A204.1 (cell line): ENCODE data around the gene ECSIT.

Experiments
- FAIRE-seq: peaks from 2 replicates; lab custom pipeline; 2012; peaks lifted over from hg19 to GRCh38; lab: Jason Lieb, UNC

ECSIT gene

DNA sequence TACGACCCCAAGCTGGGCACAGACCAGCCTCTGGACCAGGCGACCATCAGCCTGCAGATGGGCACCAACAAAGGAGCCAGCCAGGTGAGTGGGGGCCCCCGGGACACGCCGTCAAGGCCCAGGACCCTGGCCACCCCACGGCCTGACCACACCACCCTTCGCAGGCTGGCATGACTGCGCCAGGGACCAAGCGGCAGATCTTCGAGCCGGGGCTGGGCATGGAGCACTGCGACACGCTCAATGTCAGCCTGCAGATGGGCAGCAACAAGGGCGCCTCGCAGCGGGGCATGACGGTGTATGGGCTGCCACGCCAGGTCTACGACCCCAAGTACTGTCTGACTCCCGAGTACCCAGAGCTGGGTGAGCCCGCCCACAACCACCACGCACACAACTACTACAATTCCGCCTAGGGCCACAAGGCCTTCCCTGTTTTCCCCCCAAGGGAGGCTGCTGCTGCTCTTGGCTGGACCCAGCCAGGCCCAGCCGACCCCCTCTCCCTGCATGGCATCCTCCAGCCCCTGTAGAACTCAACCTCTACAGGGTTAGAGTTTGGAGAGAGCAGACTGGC, 20.5 kb upstream of the ECSIT start:
- no peak for FAIRE-seq

DNA sequence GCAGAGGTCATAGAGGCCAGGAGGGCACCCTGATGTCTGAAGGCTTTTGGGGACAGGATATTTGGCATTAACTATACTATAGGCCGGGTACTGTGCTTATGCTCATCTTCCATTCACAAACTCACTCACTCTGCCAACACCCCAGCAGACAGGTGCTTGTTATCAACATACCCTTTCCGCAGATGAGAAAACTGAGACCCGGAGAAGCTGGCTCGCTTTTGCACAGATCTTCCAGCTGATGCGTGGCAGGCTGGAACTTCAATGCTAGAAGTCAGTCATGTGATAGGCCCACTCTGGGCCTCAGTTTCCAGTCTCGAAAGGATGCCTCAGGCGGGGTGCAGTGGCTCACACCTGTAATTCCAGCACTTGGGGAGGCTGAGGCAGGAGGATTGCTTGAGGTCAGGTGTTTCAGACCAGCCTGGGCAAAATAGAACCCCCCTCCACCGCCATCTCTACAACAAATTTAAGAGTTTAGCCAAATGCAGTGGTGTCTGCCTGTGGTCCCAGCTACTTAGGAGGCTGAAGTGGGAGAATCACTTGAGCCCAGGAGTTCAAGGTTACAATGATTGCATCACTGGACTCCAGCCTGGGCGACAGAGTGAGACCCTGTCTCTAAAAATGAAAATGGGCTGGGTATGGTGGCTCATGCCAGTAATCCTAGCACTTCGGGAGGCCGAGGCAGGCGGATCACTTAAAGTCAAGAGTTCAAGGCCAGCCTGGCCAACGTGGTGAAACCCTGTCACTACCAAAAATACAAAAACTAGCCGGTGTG, 19.2 kb upstream of the ECSIT start:
- no peak for FAIRE-seq

- no peak for FAIRE-seq
Observed at GRCh38 chr19:11541238-11541637, 12.3 kb upstream of the ECSIT start.

DNA sequence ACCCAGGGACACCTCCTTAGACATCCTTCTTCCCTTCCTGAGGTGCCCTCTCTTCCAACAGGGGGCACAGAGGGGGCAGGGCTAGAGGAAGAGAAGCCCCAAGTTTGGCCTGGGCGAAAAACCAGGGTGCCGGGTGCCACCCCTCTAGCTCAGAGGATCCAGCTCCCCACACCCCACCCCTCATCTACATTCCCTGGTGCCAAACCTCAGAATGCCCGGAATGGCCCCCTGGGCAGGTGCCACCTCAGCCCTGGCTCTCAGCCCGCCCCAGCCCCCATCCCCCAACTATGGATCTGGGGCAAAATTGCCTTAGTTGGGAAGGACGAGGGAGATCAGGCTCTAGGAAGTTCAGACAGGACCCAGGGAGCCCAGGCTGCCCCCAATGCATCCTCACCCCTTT, 11.7 kb upstream of the ECSIT start:
- FAIRE-seq: no peak

DNA sequence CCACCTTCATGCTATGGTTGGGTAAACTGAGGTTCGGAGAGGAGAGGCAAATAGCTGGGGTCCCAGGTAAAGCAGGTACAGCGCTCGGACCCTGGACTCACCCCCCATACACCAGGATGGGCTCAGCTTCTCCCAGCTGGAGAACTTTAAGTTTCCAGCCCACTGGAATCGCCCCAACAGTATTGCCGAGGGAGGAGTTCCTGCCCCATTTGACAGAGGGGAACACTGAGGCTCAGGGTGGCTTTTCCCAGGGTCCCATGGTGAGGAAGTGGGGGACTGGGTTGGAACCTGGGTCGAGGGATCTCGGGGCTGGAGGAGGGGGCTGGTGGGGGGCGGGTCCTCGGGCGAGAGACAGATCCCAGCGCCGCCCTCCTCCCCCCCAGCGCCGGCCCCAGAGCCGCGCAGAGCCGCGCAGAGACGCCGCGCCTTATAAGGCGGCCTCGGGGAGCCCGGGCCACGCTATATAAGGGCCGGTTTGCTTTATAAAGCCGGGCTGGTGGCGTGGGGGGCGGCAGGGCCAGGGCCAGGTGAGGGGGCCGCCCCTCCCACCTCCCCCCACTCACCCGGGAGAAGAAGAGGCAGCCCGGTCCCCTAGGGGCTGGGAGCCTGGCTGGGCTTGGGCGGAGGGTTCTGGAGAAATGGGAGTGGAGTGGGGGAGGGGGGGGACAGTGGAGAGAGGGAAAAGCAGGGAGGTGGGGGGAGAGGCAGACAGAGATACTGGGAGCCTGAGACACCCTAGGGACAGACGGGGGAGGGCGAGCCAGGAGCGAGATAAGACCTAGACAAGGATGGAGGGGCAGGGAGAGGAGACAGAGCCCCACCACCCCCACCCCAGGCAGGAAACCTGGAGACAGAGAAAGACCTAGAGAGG, 10.8 kb upstream of the ECSIT start:
- no peak for FAIRE-seq

- FAIRE-seq: no peak
Observed at GRCh38 chr19:11538232-11539036, 9.5 kb upstream of the ECSIT start, which contains the start of gene CNN1. TSS of gene CNN1 (plus strand) at chr19:11538851. CDS start at chr19:11538928, 77 bp downstream.

- FAIRE-seq: no peak
Observed at GRCh38 chr19:11535792-11536595, 7.1 kb upstream of the ECSIT start.

GRCh38 chr19:11534948-11535347, 6.0 kb upstream of the ECSIT start:
- FAIRE-seq: no peak

DNA sequence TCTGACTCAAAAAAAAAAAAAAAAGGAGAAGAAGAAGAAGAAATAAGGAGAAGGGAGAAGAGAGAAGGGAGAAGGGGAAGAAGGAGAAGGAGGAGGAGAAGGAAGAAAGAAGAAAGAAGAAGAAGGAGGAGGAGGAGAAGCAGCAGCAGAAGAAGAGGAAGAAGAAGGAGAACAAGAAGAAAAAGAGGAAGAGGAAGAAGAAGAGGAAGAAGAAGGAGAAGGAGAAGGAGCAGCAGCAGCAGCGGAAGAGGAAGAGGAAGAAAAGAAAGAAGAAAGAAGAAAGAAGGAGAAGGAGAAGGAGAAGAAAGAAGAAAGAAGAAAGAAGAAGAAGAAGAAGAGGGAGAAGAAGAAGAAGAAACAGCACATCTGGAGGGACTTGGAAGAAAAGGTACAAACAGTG, 5.6 kb upstream of the ECSIT start:
- FAIRE-seq: no peak

GRCh38 chr19:11530432-11530831, 1.5 kb upstream of the ECSIT start:
- FAIRE-seq: no peak

DNA sequence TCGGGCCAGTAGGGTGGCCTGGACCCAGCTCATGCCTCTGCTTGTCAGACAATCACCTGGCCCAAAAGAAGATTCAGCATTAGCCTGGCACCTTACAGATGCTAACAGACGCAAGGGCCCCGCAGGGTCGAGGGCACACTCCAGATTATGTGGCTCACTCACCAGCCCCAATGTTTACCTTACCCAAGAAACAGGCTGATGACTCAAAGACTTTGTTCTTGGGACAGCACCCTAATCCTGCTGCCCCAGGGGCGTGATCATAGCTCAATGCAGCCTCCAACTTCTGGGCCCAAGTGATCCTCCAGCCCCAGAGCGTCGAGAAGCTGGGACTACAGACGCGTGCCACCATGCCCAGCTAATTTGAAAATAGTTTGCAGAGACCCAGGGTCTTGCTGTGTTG, 9.8 kb downstream of the ECSIT start:
- no peak for FAIRE-seq

- FAIRE-seq: no peak
Observed at GRCh38 chr19:11513946-11514345, 15.0 kb downstream of the ECSIT start.

- FAIRE-seq: no peak
Observed at GRCh38 chr19:11510444-11510843, 18.5 kb downstream of the ECSIT start.

DNA sequence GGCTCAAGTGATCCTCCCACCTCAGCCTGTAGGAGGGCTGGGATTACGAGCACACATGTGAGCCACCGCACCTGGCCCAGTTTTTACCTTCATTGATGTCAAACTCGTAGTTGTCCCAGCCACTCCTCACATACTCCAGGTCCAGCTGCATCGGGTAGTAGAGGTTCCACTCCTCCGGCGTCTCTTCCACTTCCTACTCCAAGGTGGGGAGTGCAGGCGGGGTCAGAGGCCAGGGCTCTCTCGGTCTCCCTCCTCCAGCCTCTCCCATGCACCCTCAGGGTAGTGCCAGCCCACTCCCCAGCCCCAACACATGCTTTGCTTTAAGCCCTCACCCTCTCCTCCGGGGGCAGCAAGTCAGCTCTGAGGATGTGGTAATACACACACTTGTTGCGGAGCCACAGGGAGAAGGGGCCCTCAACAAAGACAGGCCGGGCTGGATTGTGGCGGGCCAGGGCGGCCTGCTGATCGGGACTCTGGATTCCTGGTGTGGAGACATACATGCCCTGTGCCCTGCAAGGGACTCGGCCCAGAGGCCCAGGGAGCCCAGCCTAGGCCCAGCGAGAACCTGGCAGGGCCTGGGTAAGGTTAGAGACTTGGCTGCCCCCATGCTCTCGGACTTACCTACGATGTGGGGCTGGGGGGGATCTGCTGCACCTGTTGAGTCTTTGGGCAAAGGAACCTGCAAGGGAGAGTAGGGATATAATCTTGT, 21.4 kb downstream of the ECSIT start:
- no peak for FAIRE-seq

- no peak for FAIRE-seq
Observed at GRCh38 chr19:11506967-11507366, 22.0 kb downstream of the ECSIT start.

DNA sequence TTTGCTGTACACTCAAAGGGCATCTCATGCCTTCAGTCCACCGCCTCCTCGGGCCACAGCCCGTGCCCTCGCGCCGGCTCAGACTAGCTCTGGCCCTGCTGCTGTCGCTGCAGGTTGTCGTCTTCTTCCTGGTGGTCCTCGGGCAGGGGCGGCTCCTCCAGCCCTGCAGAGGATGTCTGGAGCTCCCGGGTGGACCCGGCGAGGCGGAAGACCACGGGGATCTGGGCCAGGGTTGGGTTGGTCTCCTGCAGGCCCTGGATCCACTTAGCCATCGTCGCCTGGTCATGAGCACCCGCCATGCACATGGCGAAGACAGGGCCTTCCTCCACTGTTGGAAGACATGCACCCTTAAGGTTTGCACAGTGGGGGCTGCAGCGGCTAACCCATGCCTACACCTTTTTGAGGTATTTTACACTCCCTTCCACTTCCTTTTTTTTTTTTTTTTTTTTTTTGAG, 22.8 kb downstream of the ECSIT start:
- no peak for FAIRE-seq

DNA sequence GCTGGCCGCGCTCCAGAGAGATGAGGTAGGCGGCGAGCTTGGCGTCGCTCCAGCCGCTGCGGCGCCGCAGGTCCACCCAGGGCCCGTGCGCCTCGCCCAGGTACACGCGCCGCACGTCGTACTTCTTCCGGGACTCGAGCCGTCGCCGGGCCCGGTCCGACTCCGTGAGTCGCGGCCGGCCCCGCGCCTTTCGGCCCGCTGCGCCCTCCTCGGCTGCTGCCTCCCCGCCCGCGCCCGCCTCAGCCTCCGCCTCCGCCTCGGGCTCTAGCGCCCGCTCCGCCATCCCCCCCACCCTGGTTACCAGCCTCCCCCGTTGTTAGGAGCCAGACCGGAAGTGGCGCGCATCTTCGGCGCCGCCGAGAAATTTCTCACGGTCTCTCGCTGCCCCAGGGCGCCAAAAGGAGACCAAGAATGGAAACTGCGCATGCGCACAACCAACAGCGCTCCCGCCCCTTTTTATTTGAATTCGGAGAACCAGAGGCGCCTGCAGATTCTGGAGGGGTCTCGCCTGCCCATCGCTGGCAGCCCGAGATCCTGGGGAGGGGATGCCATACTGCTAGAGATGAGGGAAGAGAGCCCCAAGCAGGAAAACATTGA, 23.3 kb downstream of the ECSIT start, which contains the start of gene ZNF653:
TSS of gene ZNF653 (minus strand) at position 336 of the 597 bp plus-strand sequence. CDS start at position 283, 53 bp downstream.
- FAIRE-seq: peak; percentile 74

- FAIRE-seq: peak; percentile 91
Observed at GRCh38 chr19:11505032-11505503, 23.9 kb downstream of the ECSIT start.

- no peak for FAIRE-seq
Observed at GRCh38 chr19:11504502-11505031, 24.4 kb downstream of the ECSIT start.
